Brain microvascular endothelial cell (primary cell): ENCODE measurements around the gene THAP12.
A peak's percentile ranks its signal among the peaks of the same experiment; 100 is the strongest.

Experiments
- DNase-seq: peaks from one replicate; pipeline ENCODE4 v3.0.0-alpha.2; 2020
- H3K27ac ChIP-seq: fragments of 250-450 bp; sonication (Bioruptor Pico); 2 replicates; pipeline ENCODE4 v1.5.1; 2020; ENCODE audit warnings: mild to moderate bottlenecking, moderate library complexity
- H3K27me3 ChIP-seq: fragments of 250-450 bp; sonication (Bioruptor Pico); replicated peaks from 2 replicates; pipeline ENCODE4 v1.5.1; 2020; ENCODE audit warnings: mild to moderate bottlenecking
- H3K36me3 ChIP-seq: fragments of 250-450 bp; sonication (Bioruptor Pico); replicated peaks from 2 replicates; pipeline ENCODE4 v1.5.1; 2020; ENCODE audit warnings: mild to moderate bottlenecking
- H3K4me3 ChIP-seq: 2 replicates; pipeline ENCODE4 v1.5.1; 2011; ENCODE audit warnings: low read depth, mild to moderate bottlenecking, control low read depth, low read length, moderate library complexity
- in situ Hi-C: cut with HindIII; loops from 2 replicates; pipeline ENCODE4 v1.10.0; 2017; ENCODE audit warnings: low sequenced_read_pairs, low pct_ligation_motif_present
- TF ChIP-seq, protein P1 (sequence below): IDR thresholded peaks from 2 replicates; pipeline ENCODE4 v1.5.1; 2011; ENCODE audit warnings: low read depth, mild to moderate bottlenecking, moderate library complexity, low read length, control low read depth, inconsistent platforms; ENCODE audit errors: missing control alignments

The THAP12 gene

GRCh38 chr11:76314741-76315090 lies 66.2 kb downstream of the THAP12 start:
- no peaks in the 10 kb centered on the region for H3K36me3 ChIP-seq
- H3K27ac ChIP-seq: no peak overlapping the region
- TF ChIP-seq, protein P1, sequence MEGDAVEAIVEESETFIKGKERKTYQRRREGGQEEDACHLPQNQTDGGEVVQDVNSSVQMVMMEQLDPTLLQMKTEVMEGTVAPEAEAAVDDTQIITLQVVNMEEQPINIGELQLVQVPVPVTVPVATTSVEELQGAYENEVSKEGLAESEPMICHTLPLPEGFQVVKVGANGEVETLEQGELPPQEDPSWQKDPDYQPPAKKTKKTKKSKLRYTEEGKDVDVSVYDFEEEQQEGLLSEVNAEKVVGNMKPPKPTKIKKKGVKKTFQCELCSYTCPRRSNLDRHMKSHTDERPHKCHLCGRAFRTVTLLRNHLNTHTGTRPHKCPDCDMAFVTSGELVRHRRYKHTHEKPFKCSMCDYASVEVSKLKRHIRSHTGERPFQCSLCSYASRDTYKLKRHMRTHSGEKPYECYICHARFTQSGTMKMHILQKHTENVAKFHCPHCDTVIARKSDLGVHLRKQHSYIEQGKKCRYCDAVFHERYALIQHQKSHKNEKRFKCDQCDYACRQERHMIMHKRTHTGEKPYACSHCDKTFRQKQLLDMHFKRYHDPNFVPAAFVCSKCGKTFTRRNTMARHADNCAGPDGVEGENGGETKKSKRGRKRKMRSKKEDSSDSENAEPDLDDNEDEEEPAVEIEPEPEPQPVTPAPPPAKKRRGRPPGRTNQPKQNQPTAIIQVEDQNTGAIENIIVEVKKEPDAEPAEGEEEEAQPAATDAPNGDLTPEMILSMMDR: no peak
- peaks cover 3% of the 10 kb centered on the region for H3K27me3 ChIP-seq
- DNase-seq: peak; percentile 25
- in situ Hi-C loops: no loop called here
- no peak overlapping the region for H3K4me3 ChIP-seq

DNA sequence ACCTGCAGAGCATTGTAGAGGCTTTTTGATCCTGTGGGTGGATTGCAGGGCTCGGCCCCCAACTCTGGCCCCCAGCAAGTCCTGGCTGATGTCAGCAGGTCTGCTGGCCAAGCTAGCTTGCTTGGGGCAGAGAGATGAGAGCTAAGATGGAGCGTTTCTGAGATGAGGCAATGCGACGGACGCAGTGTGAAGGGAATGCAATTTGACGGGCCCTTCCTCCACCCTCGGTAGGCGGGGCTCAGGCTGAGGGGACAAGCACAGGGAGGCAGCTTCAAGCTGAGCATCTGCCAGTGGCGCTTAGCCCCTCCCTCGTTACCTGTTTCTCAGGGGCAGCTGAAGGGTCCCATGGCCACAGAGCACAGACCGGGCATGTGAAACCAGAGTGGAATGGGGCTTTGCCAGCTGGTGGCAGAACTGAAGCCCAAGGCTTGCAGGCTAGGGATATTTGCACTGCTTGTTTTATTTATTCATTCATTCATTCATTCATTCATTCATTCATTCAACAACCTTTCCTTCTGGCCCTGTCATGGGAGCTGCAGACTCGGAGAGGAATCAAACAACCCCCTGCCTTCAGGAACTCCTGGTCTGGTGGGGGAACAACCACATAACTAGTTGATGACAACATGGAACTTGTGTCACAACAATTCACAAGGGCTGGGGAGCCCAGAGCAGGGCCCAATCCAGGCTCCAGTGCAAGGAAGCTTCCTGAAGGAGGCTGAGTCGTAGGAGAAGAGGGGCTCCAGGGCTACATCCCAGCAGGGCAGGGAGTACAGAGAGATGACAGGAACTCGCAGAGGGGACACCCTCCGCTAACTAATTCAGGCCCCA lies 66.8 kb downstream of the THAP12 start:
- H3K27me3 ChIP-seq: peaks cover 3% of the 10 kb centered on the region
- no peak overlapping the region for H3K27ac ChIP-seq
- no peaks in the 10 kb centered on the region for H3K36me3 ChIP-seq
- DNase-seq: no peak
- in situ Hi-C loops: no loop called here
- TF ChIP-seq, protein P1: no peak
- H3K4me3 ChIP-seq: no peak overlapping the region

DNA sequence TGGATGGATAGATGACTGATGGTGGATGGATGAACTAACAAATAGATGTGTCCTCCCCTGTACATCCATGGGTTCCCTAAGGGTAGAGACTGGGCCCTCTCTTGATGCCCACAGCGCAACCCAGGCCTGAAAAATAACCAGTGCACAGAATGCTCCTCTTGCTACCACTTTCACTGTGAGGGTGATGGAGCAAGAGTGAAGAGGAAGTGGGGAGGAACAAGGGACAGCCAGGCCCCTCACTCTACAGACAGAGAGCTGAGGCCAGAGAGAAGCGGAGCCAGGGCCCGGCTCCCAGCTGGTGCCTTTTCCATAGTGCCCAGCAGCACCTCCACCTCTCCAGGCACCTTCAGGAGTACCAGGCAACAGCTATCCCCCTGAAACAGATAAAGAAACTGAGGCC lies 67.7 kb downstream of the THAP12 start:
- peaks cover 3% of the 10 kb centered on the region for H3K27me3 ChIP-seq
- in situ Hi-C loops: no loop called here
- TF ChIP-seq, protein P1: no peak

DNA sequence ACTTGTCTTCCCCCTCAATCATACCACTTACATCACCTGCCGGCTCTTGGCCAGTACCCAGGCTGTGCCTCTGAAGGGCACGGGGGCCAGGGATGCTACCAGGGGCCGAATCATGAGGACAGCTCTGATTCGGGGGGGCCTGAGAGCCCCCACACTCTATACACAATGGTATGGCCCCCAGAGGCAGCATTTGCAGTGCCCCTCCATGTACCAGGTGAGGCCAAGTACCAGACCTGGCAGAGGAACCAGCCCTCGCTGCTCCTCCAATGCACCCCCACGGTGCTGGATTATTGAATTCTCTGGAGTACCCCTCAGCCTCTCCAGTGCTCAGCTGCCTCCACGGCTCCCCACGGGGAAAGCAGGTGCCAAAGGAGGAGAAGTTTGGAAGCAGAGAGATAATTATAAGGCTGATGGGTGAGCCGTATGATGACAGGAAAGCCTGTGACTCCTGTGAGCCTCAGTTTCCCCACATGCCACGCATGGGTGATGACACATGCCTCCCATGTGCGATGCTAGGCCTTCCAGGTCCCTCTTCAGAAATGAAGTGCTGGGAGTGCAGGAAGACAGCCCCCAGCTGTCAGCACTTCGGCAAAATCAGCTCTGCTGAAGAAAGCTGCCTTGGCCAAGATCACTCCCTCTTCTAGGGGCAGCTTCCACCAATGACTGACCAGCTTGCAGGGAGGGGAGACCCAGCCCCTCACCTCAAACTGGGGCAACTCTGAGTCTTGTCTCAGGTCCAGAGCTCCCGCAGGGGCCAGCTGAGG lies 69.9 kb downstream of the THAP12 start:
- no peaks in the 10 kb centered on the region for H3K36me3 ChIP-seq
- no peak overlapping the region for H3K4me3 ChIP-seq
- H3K27ac ChIP-seq: no peak overlapping the region
- in situ Hi-C loops: no loop called here
- TF ChIP-seq, protein P1: no peak
- DNase-seq: no peak
- peaks cover 3% of the 10 kb centered on the region for H3K27me3 ChIP-seq

More for the DNA sequence above, 67.7 kb downstream of the THAP12 start:
- no peak overlapping the region for H3K27ac ChIP-seq
- no peak for DNase-seq
- no peaks in the 10 kb centered on the region for H3K36me3 ChIP-seq
- H3K4me3 ChIP-seq: no peak overlapping the region

DNA sequence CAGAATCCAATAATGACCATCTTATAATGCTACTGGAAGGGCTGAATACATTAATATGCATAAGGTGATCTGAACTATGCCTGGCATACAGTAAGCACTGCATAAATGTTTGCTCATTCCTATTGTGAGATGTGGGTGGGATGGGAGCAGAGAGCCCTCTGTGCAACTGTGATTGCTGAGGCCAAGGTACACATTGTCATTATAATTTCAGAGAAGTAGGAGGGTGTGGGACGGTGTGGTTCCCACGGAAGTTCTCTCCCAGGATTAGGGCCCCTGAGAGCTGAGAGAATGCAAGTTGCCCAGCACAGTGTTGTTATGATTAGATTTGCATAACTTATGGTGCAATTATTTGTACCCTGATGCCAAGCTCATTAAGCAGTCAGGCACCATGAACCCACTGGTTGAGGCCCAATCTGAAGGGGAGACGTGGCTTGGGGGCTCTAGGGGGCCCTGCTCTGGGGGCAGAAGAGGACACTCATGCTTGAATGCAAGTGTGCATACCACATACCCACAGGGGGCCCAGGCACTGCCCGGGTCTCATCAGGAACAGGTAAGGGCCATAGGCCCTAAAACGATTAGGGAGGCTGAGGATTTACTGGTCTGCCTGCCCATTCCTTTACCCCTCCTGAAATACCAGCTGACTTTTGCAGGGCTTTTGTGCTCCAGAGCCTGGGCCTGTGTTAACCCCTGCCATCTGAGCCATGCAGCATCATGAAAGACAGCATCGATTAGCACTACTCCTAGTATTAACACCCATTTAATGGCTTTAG lies 72.8 kb downstream of the THAP12 start:
- in situ Hi-C loops: no loop called here
- Histone ChIP-seq H3K27me3 (peaks cover 3% of the 10 kb centered on the region), H3K27ac (no peak overlapping the region), H3K36me3 (no peaks in the 10 kb centered on the region), H3K4me3 (no peak overlapping the region)
- TF ChIP-seq, protein P1: no peak
- no peak for DNase-seq
